PFSK-1 (cell line): ENCODE results near the gene FAM120C.
A peak's percentile ranks its signal among the peaks of the same experiment; 100 is the strongest.

ENCODE experiments used
- FOXP2 ChIP-seq: optimal IDR thresholded peaks from 2 replicates; pipeline ENCODE3; 2011; ENCODE audit warnings: borderline replicate concordance, control low read depth, inconsistent platforms; ENCODE audit not compliant: insufficient read depth; ENCODE audit errors: extremely low read length, extremely low read depth
- POLR2AphosphoS5 ChIP-seq: IDR thresholded peaks from 2 replicates; pipeline ENCODE4 v1.6.1; 2012; ENCODE audit warnings: low read depth, mild to moderate bottlenecking, control low read depth, low read length, moderate library complexity
- REST ChIP-seq, 2 experiments: IDR thresholded peaks; 2 replicates each; pipeline versions ENCODE4 v1.6.1 to v1.8.0; 2011 to 2012; ENCODE audit warnings: low read depth in 2 of 2, low read length in 2 of 2, control low read depth in 1 of 2, inconsistent platforms in 1 of 2, mild to moderate bottlenecking in 1 of 2, moderate library complexity in 1 of 2; ENCODE audit not compliant: insufficient read depth in 1 of 2
- SIN3A ChIP-seq: IDR thresholded peaks from 2 replicates; pipeline ENCODE4 v1.6.1; 2012; ENCODE audit warnings: mild to moderate bottlenecking, low read length, moderate library complexity, borderline replicate concordance; ENCODE audit not compliant: insufficient read depth
- TAF1 ChIP-seq: IDR thresholded peaks from 2 replicates; pipeline ENCODE4 v1.6.1; 2012; ENCODE audit warnings: low read length, control low read depth, borderline replicate concordance; ENCODE audit not compliant: insufficient read depth

The FAM120C gene

GRCh38 chrX:54048412-54048811 lies 134.6 kb downstream of the FAM120C start:
- no peak for TF ChIP-seq POLR2AphosphoS5
- no peak for TF ChIP-seq FOXP2
- no peak for TF ChIP-seq REST (IDR thresholded peaks at IDR 0.05; ENCODE audit: insufficient read depth in 1 of 2, low read depth in 2 of 2, low read length in 2 of 2)
- no peak for TF ChIP-seq TAF1
- TF ChIP-seq SIN3A = no peak

GRCh38 chrX:54045563-54046228 lies 137.4 kb downstream of the FAM120C start:
- TF ChIP-seq POLR2AphosphoS5 = no peak
- no peak for TF ChIP-seq TAF1

- no peak for TF ChIP-seq SIN3A
- no peak for TF ChIP-seq TAF1
- peak; percentile 0; the same call in 1 of the 2 replicates for TF ChIP-seq POLR2AphosphoS5
- no peak for TF ChIP-seq FOXP2
- no peak for TF ChIP-seq REST (IDR thresholded peaks at IDR 0.05; ENCODE audit: insufficient read depth in 1 of 2, low read depth in 2 of 2, low read length in 2 of 2)
Measured at GRCh38 chrX:54044877-54045338, 138.1 kb downstream of the FAM120C start.

- TF ChIP-seq POLR2AphosphoS5 (peak; percentile 22), FOXP2 (peak; percentile 13), TAF1 (peak; percentile 61; the same call in 1 of the 2 replicates), REST (IDR thresholded peaks at IDR 0.05; ENCODE audit: insufficient read depth in 1 of 2, low read depth in 2 of 2, low read length in 2 of 2) (no peak), SIN3A (no peak)
Measured at GRCh38 chrX:54044126-54044876, 138.8 kb downstream of the FAM120C start, which contains the start of gene PHF8. Gene PHF8, minus strand, starts transcription at chrX:54044473. Its CDS starts 1,745 bp downstream, at chrX:54042728.

GRCh38 chrX:54043541-54044125 lies 139.4 kb downstream of the FAM120C start:
- TF ChIP-seq TAF1 (no peak), REST (IDR thresholded peaks at IDR 0.05; ENCODE audit: insufficient read depth in 1 of 2, low read depth in 2 of 2, low read length in 2 of 2) (no peak), POLR2AphosphoS5 (no peak), FOXP2 (no peak), SIN3A (no peak)
